IPS DF 6.9 (cell line): ENCODE results near the gene OXER1.

Experiments
- DNase-seq: peaks from one replicate; pipeline ENCODE4 v3.0.0-alpha.2; 2013; ENCODE audit warnings: low read depth, low spot score
- H3K27ac ChIP-seq: one replicate; pipeline ENCODE4 v1.5.1; 2013; ENCODE audit warnings: low read length, control low read depth
- H3K27me3 ChIP-seq: 2 replicates; pipeline ENCODE4 v1.6.1; 2013; ENCODE audit warnings: mild to moderate bottlenecking, low read length; ENCODE audit not compliant: control insufficient read depth, insufficient read depth
- H3K36me3 ChIP-seq: 2 replicates; pipeline ENCODE4 v1.6.1; 2013; ENCODE audit warnings: low read length; ENCODE audit not compliant: control insufficient read depth, insufficient read depth
- H3K4me1 ChIP-seq: 2 replicates; pipeline ENCODE4 v1.6.1; 2013; ENCODE audit warnings: low read length; ENCODE audit not compliant: control insufficient read depth, insufficient read depth
- H3K4me3 ChIP-seq: 2 replicates; pipeline ENCODE4 v1.5.1; 2013; ENCODE audit warnings: mild to moderate bottlenecking, low read length
- H3K9me3 ChIP-seq: 2 replicates; pipeline ENCODE4 v1.6.1; 2013; ENCODE audit warnings: low read length, inconsistent platforms; ENCODE audit not compliant: control insufficient read depth, insufficient read depth
- WGBS: extraction: QIAGEN DNeasy Blood & Tissue Kit; methylation state at CpG from one replicate; pipeline ENCODE4 v1.1.7; 2013; ENCODE audit warnings: mixed read lengths, missing lambda C conversion rate; ENCODE audit not compliant: insufficient read length, insufficient coverage; 5-methylcytosine and 5-hydroxymethylcytosine counted together

The OXER1 gene, protein sequence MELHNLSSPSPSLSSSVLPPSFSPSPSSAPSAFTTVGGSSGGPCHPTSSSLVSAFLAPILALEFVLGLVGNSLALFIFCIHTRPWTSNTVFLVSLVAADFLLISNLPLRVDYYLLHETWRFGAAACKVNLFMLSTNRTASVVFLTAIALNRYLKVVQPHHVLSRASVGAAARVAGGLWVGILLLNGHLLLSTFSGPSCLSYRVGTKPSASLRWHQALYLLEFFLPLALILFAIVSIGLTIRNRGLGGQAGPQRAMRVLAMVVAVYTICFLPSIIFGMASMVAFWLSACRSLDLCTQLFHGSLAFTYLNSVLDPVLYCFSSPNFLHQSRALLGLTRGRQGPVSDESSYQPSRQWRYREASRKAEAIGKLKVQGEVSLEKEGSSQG

DNA sequence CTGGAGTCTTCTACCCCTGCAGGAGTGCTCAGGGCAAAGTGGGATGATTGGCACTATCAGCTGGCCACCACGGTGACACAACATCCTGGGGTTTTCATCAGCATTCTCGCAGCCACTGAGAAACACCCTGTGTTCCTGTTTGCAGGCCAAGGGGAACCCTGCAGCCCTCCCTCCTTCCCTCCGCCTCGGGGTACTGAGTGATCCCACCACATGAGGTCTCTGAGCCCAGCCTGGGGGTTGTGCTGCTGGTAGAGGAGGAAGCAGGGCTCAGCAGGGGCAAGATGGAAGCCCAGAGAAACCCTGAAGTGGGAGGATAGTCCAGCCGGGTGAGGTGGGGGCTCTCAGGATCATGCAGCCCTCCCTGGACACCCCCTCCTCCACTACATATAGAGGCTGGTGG is at the start of gene OXER1:
OXER1 (minus strand) TSS at position 40 of the 400 bp plus-strand sequence. CDS start 73 bp downstream, outside the sequence.
- no peaks in the 10 kb centered on the region for H3K9me3 ChIP-seq
- no peak for DNase-seq
- peaks cover 8% of the 10 kb centered on the region for H3K36me3 ChIP-seq
- no peak within 1 kb of the TSS for H3K27ac ChIP-seq
- H3K4me3 ChIP-seq: no peak within 1 kb of the TSS
- no peaks in the 10 kb centered on the region for H3K27me3 ChIP-seq
- H3K4me1 ChIP-seq: peaks cover 1% of the 10 kb centered on the region; the same call in 1 of the 2 replicates
- WGBS: no CpG with 5 or more reads among the region's 5 CpGs

DNA sequence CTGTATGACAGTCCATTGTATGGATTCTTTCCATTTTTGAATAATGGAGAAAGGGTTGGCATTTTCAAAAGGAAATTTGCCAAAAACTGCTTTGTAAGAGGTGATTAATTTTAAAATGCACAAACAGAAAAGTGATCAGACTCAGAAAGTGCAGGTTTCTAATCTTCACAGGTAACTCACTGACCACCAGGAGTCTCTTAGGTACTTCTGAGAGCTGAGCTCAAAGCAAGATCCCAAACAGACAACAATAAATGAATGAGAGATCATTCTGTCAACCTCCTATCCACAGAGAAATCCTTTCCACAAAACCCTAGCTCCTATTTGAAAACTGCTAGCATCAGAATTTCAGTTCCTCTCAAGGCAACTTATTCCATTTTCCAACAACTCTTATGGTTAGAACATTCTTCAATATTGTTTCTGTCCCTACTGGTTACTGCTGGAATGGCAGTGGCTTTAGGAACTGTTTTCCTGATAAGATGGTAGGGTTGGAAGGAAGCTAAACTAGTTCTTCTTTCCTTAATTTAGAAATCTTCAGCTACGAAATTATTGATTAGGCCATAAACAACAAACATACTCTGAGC is 49.1 kb upstream of the OXER1 start:
- Histone ChIP-seq H3K4me1 (0 out of 2 replicates have a peak, but pooled peaks cover 2% of the 10 kb centered on the region), H3K4me3 (no peak overlapping the region), H3K27ac (no peak overlapping the region), H3K36me3 (no peaks in the 10 kb centered on the region), H3K27me3 (no peaks in the 10 kb centered on the region), H3K9me3 (no peaks in the 10 kb centered on the region)
- WGBS: no CpG with 5 or more reads among the region's 1 CpG
- no peak for DNase-seq

DNA sequence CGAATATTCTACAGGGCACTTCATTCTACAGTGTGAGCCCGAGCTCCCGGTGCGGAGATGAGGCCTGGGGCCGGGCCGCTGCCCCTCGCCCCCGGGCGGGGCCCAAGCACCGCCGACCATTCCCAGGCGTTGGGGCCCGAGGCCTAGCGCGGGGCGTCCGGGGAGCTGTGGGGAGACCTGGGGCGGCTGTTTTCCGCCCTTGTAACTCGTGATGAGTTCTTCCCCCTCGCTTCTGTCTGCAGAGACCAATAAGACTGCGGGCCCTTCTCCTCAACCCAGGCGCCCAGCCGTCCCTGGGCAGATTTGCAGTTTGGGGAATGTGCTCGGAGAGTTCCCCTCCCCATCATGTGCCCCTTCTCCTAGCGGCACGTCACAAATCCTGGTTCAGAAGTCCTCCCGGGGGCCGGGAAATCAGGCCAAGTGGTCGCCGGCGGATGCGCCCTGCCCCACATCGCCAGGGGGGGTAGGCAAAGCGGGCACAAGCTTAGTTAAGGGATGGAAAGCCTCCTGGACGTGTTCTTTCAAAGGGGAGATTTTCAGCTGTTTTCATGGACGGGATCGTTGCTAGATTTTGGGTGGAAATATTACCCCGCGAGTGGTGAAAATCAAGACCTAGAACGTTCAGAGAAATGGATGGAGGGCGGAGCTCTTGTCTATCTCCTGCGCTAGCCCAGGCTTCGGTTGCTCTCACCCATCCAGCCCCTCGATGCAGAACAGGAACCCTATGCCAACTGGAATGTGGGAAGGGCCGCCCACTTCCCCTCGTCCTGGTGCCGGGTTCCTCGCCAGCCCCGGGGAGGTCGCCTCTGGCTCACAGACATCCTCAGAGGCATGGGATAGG is 47.3 kb upstream of the OXER1 start:
- Histone ChIP-seq H3K27me3 (no peaks in the 10 kb centered on the region), H3K4me1 (0 out of 2 replicates have a peak, but pooled peaks cover 2% of the 10 kb centered on the region), H3K9me3 (no peaks in the 10 kb centered on the region), H3K36me3 (no peaks in the 10 kb centered on the region), H3K4me3 (peak overlapping the region; percentile 52; the same call in 1 of the 2 replicates), H3K27ac (no peak overlapping the region)
- no CpG with 5 or more reads among the region's 51 CpGs for WGBS
- no peak for DNase-seq

DNA sequence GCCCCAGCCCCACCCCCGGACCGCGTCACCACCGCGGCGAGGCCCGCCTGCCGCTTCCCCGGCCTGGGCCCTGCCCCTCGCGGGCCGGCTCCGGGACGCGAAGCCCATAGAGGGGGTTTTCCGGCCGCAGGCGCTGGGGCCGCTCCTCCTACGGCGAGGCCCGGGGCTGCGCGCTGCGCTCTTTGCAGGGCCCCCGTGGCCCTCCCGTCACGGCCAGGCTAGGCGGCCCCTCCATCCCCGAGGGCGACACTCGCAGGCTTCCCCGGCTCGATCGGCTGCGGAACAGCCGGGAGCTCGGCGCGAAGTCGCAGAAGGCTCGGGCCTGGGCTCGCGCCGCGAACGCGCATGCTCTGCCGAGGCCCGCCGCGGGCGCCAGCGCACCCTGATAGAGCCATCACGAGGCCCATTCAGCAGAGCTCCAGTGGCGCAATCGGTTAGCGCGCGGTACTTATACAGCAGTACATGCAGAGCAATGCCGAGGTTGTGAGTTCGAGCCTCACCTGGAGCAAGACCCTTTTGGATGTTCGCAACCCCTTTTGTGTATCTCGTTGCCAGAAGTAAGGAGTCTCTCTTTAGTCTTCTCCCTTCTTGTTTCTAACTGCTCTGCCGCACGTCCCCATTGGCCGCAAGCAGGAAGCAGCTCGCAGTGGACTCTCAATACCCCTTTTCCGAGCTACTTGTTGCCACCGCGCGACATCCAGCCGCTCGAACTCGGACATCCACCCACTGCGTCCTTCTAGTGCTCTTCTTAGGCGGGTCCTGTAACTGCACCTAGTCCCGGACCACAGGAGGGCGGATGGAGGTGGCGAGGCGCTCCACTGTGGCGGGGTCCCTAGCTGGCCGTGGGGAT is 46.4 kb upstream of the OXER1 start:
- H3K9me3 ChIP-seq: no peaks in the 10 kb centered on the region
- H3K27me3 ChIP-seq: no peaks in the 10 kb centered on the region
- H3K4me1 ChIP-seq: 0 out of 2 replicates have a peak, but pooled peaks cover 2% of the 10 kb centered on the region
- WGBS: no CpG with 5 or more reads among the region's 83 CpGs
- no peak for DNase-seq
- H3K36me3 ChIP-seq: no peaks in the 10 kb centered on the region
- H3K27ac ChIP-seq: no peak overlapping the region
- peak overlapping the region; percentile 52 for H3K4me3 ChIP-seq

DNA sequence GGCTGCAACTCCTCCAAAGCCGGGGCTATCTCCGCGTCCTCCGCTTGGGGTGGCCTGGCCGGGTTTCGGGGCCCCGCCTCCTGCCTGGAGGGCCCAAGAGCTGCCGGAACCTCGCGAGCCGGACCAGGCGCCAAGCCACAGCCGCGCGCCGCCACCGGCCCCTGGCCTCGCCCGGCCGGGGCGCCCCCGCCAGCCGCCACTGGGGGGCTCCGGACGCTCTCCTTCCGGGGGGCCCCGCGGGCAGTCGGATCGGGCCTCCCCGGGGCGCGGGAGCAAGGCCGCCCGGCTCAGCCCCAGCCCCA is 45.8 kb upstream of the OXER1 start:
- H3K4me1 ChIP-seq: 0 out of 2 replicates have a peak, but pooled peaks cover 2% of the 10 kb centered on the region
- no CpG with 5 or more reads among the region's 35 CpGs for WGBS
- no peaks in the 10 kb centered on the region for H3K9me3 ChIP-seq
- H3K4me3 ChIP-seq: peak overlapping the region; percentile 52; the same call in 1 of the 2 replicates
- no peaks in the 10 kb centered on the region for H3K36me3 ChIP-seq
- H3K27me3 ChIP-seq: no peaks in the 10 kb centered on the region
- no peak for DNase-seq
- H3K27ac ChIP-seq: no peak overlapping the region

DNA sequence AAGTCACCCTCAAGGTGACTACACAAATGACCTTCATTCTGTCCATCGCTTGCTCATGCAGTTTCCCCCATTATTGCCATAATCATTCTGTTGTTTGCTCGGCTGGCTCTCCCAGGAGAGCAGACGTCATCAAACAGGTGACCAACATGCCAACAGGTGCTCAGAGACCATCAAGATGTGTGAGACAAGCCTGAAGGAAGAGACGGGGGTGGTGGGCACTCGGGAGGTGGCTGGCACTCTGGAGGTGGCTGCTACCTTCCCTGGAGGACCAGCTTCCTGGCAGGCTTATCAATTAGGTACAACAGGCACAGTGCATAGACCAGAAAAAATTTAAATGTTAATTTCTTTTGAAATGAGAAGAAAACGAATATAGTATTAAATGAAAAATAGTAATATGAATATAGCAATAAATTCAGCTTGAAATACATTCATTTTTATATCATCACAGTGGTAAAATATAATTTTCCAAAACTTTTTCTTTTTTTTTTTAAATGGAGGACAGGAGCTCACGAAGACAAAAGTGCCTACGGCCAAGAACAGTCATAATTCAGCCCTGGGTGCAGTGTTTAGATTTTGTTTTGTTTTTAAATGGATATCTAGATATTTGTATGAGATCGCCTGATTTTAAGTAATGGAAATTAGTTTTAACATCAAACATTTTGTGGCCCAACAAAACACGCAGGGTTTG is 45.3 kb upstream of the OXER1 start:
- Histone ChIP-seq H3K4me1 (0 out of 2 replicates have a peak, but pooled peaks cover 2% of the 10 kb centered on the region), H3K9me3 (no peaks in the 10 kb centered on the region), H3K27me3 (no peaks in the 10 kb centered on the region), H3K27ac (no peak overlapping the region), H3K4me3 (peak overlapping the region; percentile 52; the same call in 1 of the 2 replicates), H3K36me3 (no peaks in the 10 kb centered on the region)
- no peak for DNase-seq
- 100% methylated on average over 1 of the region's 10 CpGs for whole genome bisulfite sequencing

DNA sequence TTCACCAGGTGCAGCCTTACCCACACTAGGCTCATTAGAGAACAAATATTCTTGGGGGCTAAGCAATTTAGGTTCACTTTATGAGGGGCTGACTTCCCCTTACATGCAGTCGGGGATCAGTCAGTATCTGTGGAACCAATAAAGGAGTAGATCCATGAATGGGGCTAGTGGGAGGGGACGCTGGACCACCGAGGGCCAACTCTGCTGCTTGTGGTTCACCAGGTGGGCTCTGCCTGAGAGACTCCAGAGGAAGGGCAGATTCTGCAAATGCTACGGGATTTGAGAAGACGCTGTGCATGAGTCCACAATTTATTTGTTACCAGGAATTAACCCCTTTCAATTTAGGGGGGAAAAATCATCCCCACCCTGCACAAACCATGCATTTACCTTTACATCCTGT is 44.4 kb upstream of the OXER1 start:
- Histone ChIP-seq H3K27me3 (no peaks in the 10 kb centered on the region), H3K27ac (no peak overlapping the region), H3K36me3 (no peaks in the 10 kb centered on the region), H3K9me3 (no peaks in the 10 kb centered on the region), H3K4me3 (no peak overlapping the region), H3K4me1 (0 out of 2 replicates have a peak, but pooled peaks cover 2% of the 10 kb centered on the region)
- no CpG with 5 or more reads among the region's 5 CpGs for WGBS
- no peak for DNase-seq

DNA sequence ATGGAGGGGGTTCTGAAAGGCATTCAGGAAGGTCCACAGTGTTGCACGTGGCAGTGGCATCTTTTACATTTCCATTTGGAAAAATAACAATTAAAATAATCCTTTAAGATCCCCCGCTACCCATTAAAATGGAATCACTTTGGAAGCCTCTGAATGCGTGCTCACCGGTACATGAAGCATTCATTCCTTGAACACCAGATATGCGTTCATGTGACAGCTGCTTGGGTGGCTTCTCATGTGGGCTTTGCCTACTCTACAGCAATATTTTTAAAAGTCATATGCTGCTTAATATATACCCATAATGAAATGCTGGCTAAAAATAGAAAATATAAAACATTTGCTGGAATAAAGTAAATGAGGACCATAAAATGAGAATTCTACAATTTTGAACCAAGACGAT is 42.9 kb upstream of the OXER1 start:
- WGBS: no CpG with 5 or more reads among the region's 6 CpGs
- 0 out of 2 replicates have a peak, but pooled peaks cover 2% of the 10 kb centered on the region for H3K4me1 ChIP-seq
- H3K9me3 ChIP-seq: no peaks in the 10 kb centered on the region
- no peaks in the 10 kb centered on the region for H3K27me3 ChIP-seq
- DNase-seq: no peak
- H3K36me3 ChIP-seq: no peaks in the 10 kb centered on the region
- no peak overlapping the region for H3K27ac ChIP-seq
- no peak overlapping the region for H3K4me3 ChIP-seq

DNA sequence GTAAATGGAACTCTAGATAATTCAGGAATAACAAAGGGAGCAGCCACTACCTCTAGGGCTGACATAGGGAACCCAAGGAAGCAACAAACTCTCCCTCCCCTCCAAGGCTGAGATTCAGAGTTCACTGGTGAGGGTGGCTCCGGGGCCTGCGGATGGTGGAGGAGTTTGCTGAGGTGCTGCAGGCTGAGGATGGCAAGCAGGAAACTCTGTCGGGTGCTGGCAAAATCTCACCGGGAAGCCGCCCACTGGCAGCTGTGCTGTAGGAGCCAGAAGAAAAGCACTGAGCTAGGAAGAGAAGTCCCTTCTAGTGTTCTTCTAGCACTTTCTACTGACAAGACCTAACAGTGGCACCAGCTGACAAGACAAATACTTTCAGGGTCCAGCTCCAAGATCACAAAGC is 41.0 kb upstream of the OXER1 start:
- no peak overlapping the region for H3K27ac ChIP-seq
- H3K4me1 ChIP-seq: 0 out of 2 replicates have a peak, but pooled peaks cover 2% of the 10 kb centered on the region
- DNase-seq: no peak
- no peak overlapping the region for H3K4me3 ChIP-seq
- H3K36me3 ChIP-seq: no peaks in the 10 kb centered on the region
- no CpG with 5 or more reads among the region's 5 CpGs for WGBS
- H3K27me3 ChIP-seq: no peaks in the 10 kb centered on the region
- no peaks in the 10 kb centered on the region for H3K9me3 ChIP-seq
